IPS DF 6.9 (cell line): ENCODE data around the gene MPLKIP.
"Not testable (repeated sequence)": the region's sequence is repeated elsewhere in the genome, so short reads cannot be mapped to it uniquely, and the experiment has no call there.

ENCODE experiments used
- DNase-seq: peaks from one replicate; pipeline ENCODE4 v3.0.0-alpha.2; 2013; ENCODE audit warnings: low read depth, low spot score
- H3K27ac ChIP-seq: one replicate; pipeline ENCODE4 v1.5.1; 2013; ENCODE audit warnings: low read length, control low read depth
- H3K27me3 ChIP-seq: 2 replicates; pipeline ENCODE4 v1.6.1; 2013; ENCODE audit warnings: mild to moderate bottlenecking, low read length; ENCODE audit not compliant: control insufficient read depth, insufficient read depth
- H3K36me3 ChIP-seq: 2 replicates; pipeline ENCODE4 v1.6.1; 2013; ENCODE audit warnings: low read length; ENCODE audit not compliant: control insufficient read depth, insufficient read depth
- H3K4me1 ChIP-seq: 2 replicates; pipeline ENCODE4 v1.6.1; 2013; ENCODE audit warnings: low read length; ENCODE audit not compliant: control insufficient read depth, insufficient read depth
- H3K4me3 ChIP-seq: 2 replicates; pipeline ENCODE4 v1.5.1; 2013; ENCODE audit warnings: mild to moderate bottlenecking, low read length
- H3K9me3 ChIP-seq: 2 replicates; pipeline ENCODE4 v1.6.1; 2013; ENCODE audit warnings: low read length, inconsistent platforms; ENCODE audit not compliant: control insufficient read depth, insufficient read depth
- WGBS: extraction: QIAGEN DNeasy Blood & Tissue Kit; methylation state at CpG from one replicate; pipeline ENCODE4 v1.1.7; 2013; ENCODE audit warnings: mixed read lengths, missing lambda C conversion rate; ENCODE audit not compliant: insufficient read length, insufficient coverage; 5-methylcytosine and 5-hydroxymethylcytosine counted together

Gene MPLKIP

GRCh38 chr7:40134428-40135316 is at the start of gene MPLKIP, which contains the start of gene SUGCT:
MPLKIP (minus strand) TSS chr7:40134622; CDS start chr7:40134567, 55 bp downstream.
SUGCT (plus strand) TSS chr7:40135005.
- no peaks in the 10 kb centered on the region for H3K4me1 ChIP-seq
- WGBS = no CpG with 5 or more reads among the region's 75 CpGs
- no peaks in the 10 kb centered on the region for H3K27me3 ChIP-seq
- H3K4me3 ChIP-seq = peak within 1 kb of the TSS; percentile 87
- no peak within 1 kb of the TSS for H3K27ac ChIP-seq
- no peaks in the 10 kb centered on the region for H3K9me3 ChIP-seq
- no peaks in the 10 kb centered on the region; the same call in 1 of the 2 replicates for H3K36me3 ChIP-seq
- peak; percentile 58 for DNase-seq

GRCh38 chr7:40182452-40182851 is 48.0 kb upstream of the MPLKIP start:
- WGBS = no CpG with 5 or more reads among the region's 4 CpGs
- H3K9me3 ChIP-seq = no peaks in the 10 kb centered on the region

GRCh38 chr7:40177071-40177470 is 42.6 kb upstream of the MPLKIP start:
- Histone ChIP-seq H3K36me3 (no peaks in the 10 kb centered on the region), H3K4me3 (no peak overlapping the region), H3K27ac (no peak overlapping the region), H3K9me3 (no peaks in the 10 kb centered on the region), H3K27me3 (no peaks in the 10 kb centered on the region), H3K4me1 (no peaks in the 10 kb centered on the region)
- no peak for DNase-seq
- WGBS = no CpG with 5 or more reads among the region's 5 CpGs

More at GRCh38 chr7:40182452-40182851, 48.0 kb upstream of the MPLKIP start:
- H3K4me3 ChIP-seq = no peak overlapping the region
- H3K36me3 ChIP-seq = no peaks in the 10 kb centered on the region
- no peak for DNase-seq
- no peaks in the 10 kb centered on the region for H3K4me1 ChIP-seq
- H3K27ac ChIP-seq = no peak overlapping the region
- H3K27me3 ChIP-seq = no peaks in the 10 kb centered on the region

GRCh38 chr7:40175725-40176510 is 41.5 kb upstream of the MPLKIP start:
- no peak overlapping the region for H3K27ac ChIP-seq
- no peaks in the 10 kb centered on the region for H3K27me3 ChIP-seq
- DNase-seq = no peak
- H3K36me3 ChIP-seq = no peaks in the 10 kb centered on the region
- WGBS = no CpG with 5 or more reads among the region's 9 CpGs
- H3K4me3 ChIP-seq = no peak overlapping the region
- H3K9me3 ChIP-seq = no peaks in the 10 kb centered on the region
- no peaks in the 10 kb centered on the region for H3K4me1 ChIP-seq

GRCh38 chr7:40175256-40175655 is 40.8 kb upstream of the MPLKIP start:
- not testable (repeated sequence) for H3K4me1 ChIP-seq, DNase-seq, H3K27me3 ChIP-seq, H3K9me3 ChIP-seq, H3K27ac ChIP-seq, H3K4me3 ChIP-seq, H3K36me3 ChIP-seq
- WGBS = no CpG with 5 or more reads among the region's 6 CpGs

GRCh38 chr7:40173121-40173520 is 38.7 kb upstream of the MPLKIP start:
- not testable (repeated sequence) for H3K36me3 ChIP-seq, DNase-seq, H3K27ac ChIP-seq, H3K27me3 ChIP-seq, H3K9me3 ChIP-seq, H3K4me3 ChIP-seq, H3K4me1 ChIP-seq
- WGBS = no CpG with 5 or more reads among the region's 13 CpGs

- no CpG with 5 or more reads among the region's 3 CpGs for WGBS
- not testable (repeated sequence) for H3K36me3 ChIP-seq, H3K4me1 ChIP-seq, H3K27ac ChIP-seq, H3K4me3 ChIP-seq, DNase-seq, H3K27me3 ChIP-seq, H3K9me3 ChIP-seq
These were observed 33.8 kb upstream of the MPLKIP start for GRCh38 chr7:40168266-40168665.

GRCh38 chr7:40167291-40167690 is 32.9 kb upstream of the MPLKIP start:
- no peaks in the 10 kb centered on the region for H3K36me3 ChIP-seq
- no peak overlapping the region for H3K27ac ChIP-seq
- H3K4me3 ChIP-seq = no peak overlapping the region
- WGBS = no CpG with 5 or more reads among the region's 3 CpGs
- no peaks in the 10 kb centered on the region for H3K9me3 ChIP-seq
- no peak for DNase-seq
- H3K27me3 ChIP-seq = no peaks in the 10 kb centered on the region
- no peaks in the 10 kb centered on the region for H3K4me1 ChIP-seq

GRCh38 chr7:40165216-40165615 is 30.8 kb upstream of the MPLKIP start:
- no peak for DNase-seq
- H3K4me3 ChIP-seq = no peak overlapping the region
- H3K4me1 ChIP-seq = no peaks in the 10 kb centered on the region
- no CpG with 5 or more reads among the region's 1 CpG for WGBS
- no peaks in the 10 kb centered on the region for H3K27me3 ChIP-seq
- H3K27ac ChIP-seq = no peak overlapping the region
- H3K9me3 ChIP-seq = no peaks in the 10 kb centered on the region
- H3K36me3 ChIP-seq = no peaks in the 10 kb centered on the region

- no peaks in the 10 kb centered on the region for H3K36me3 ChIP-seq
- H3K9me3 ChIP-seq = no peaks in the 10 kb centered on the region
- H3K27me3 ChIP-seq = no peaks in the 10 kb centered on the region
- WGBS = no CpG with 5 or more reads among the region's 2 CpGs
- DNase-seq = no peak
- no peaks in the 10 kb centered on the region for H3K4me1 ChIP-seq
- no peak overlapping the region for H3K27ac ChIP-seq
- H3K4me3 ChIP-seq = no peak overlapping the region
These were observed 28.1 kb upstream of the MPLKIP start for GRCh38 chr7:40162516-40162915.
